ENCODE results near the gene HDDC2.
"Not testable (repeated sequence)": the region's sequence is repeated elsewhere in the genome, so short reads cannot be mapped to it uniquely, and the experiment has no call there.

Gene HDDC2

DNA sequence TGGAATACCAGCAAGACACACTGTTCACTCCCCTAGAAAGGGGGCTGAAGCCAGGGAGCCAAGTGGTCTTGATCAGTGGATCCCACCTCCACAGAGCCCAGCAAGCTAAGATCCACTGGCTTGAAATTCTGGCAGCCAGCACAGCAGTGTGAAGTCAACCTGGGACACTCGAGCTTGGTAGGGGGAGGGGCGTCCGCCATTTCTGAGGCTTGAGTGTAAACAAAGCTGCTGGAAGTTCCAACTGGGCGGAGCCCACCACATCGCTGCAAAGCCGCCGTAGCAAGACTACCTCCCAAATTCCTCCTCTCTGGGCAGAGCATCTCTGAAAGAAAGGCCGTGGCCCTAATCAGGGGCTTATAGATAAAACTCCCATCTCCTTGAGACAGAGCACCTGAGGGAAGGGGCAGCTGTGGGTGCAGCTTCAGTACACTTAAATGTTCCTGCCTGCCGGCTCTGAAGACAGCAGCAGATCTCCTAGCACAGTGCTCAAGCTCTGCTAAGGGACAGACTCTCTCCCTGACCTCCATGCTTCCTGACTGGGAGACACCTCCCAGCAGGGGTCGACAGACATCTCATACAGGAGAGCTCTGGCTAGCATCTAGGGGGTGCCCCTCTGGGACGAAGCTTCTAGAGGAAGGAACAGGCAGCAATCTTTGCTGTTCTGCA is 21.3 kb downstream of the HDDC2 start:
- not testable (repeated sequence) for H3K27me3 ChIP-seq (ENCODE audit: control insufficient read depth, insufficient read depth, low read length); H3K9ac ChIP-seq (ENCODE audit: low read depth, low read length); H3K4me1 ChIP-seq (ENCODE audit: control insufficient read depth, insufficient read depth, low read length); H3K4me2 ChIP-seq (ENCODE audit: low read length); H3K4me3 ChIP-seq (ENCODE audit: low read length); H3K9me3 ChIP-seq (replicated peaks; ENCODE audit: low read length)
- H3K36me3 ChIP-seq (ENCODE audit: insufficient read depth, low read length) = peaks cover 28% of the 10 kb centered on the region

GRCh38 chr6:125279961-125280360 is 21.8 kb downstream of the HDDC2 start:
- Histone ChIP-seq H3K4me1 (ENCODE audit: control insufficient read depth, insufficient read depth, low read length) (no peaks in the 10 kb centered on the region), H3K4me3 (ENCODE audit: low read length) (no peak overlapping the region), H3K9ac (ENCODE audit: low read depth, low read length) (no peak overlapping the region), H3K36me3 (ENCODE audit: insufficient read depth, low read length) (peaks cover 33% of the 10 kb centered on the region), H3K27me3 (ENCODE audit: control insufficient read depth, insufficient read depth, low read length) (no peaks in the 10 kb centered on the region), H3K9me3 (replicated peaks; ENCODE audit: low read length) (no peaks in the 10 kb centered on the region), H3K4me2 (ENCODE audit: low read length) (no peak overlapping the region)

DNA sequence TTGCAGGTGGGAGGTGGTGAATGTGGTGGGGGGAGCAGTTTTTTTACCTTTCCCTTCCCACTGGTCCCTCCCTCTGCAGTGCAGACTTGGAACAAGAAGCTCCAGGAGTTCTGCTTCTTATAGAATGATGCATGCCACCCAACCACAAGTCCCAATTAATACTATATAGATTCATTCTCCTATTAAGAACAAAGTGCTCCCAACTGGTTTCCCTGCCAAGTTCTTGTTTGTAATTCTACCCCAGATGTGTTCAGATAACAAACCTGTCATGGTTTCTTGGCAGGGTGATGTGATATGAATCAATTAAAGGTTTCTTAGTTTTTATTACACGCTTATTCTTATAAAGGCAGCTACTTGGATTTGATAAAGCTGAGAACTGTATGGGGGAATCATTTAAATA is 23.9 kb downstream of the HDDC2 start:
- Histone ChIP-seq H3K36me3 (ENCODE audit: insufficient read depth, low read length) (peaks cover 45% of the 10 kb centered on the region), H3K4me1 (ENCODE audit: control insufficient read depth, insufficient read depth, low read length) (peaks cover 5% of the 10 kb centered on the region), H3K9ac (ENCODE audit: low read depth, low read length) (no peak overlapping the region), H3K4me2 (ENCODE audit: low read length) (no peak overlapping the region), H3K4me3 (ENCODE audit: low read length) (no peak overlapping the region), H3K27me3 (ENCODE audit: control insufficient read depth, insufficient read depth, low read length) (no peaks in the 10 kb centered on the region), H3K9me3 (replicated peaks; ENCODE audit: low read length) (no peaks in the 10 kb centered on the region)

- Histone ChIP-seq H3K4me3 (ENCODE audit: low read length) (no peak overlapping the region), H3K4me1 (ENCODE audit: control insufficient read depth, insufficient read depth, low read length) (peaks cover 5% of the 10 kb centered on the region), H3K9me3 (replicated peaks; ENCODE audit: low read length) (no peaks in the 10 kb centered on the region), H3K36me3 (ENCODE audit: insufficient read depth, low read length) (peaks cover 48% of the 10 kb centered on the region), H3K9ac (ENCODE audit: low read depth, low read length) (no peak overlapping the region), H3K27me3 (ENCODE audit: control insufficient read depth, insufficient read depth, low read length) (no peaks in the 10 kb centered on the region), H3K4me2 (ENCODE audit: low read length) (no peak overlapping the region)
Measured at GRCh38 chr6:125275779-125276178, 26.0 kb downstream of the HDDC2 start.

- no peaks in the 10 kb centered on the region for H3K9me3 ChIP-seq (replicated peaks; ENCODE audit: low read length)
- H3K4me2 ChIP-seq (ENCODE audit: low read length) = no peak overlapping the region
- H3K4me3 ChIP-seq (ENCODE audit: low read length) = no peak overlapping the region
- peaks cover 41% of the 10 kb centered on the region for H3K36me3 ChIP-seq (ENCODE audit: insufficient read depth, low read length)
- H3K4me1 ChIP-seq (ENCODE audit: control insufficient read depth, insufficient read depth, low read length) = peaks cover 5% of the 10 kb centered on the region
- H3K9ac ChIP-seq (ENCODE audit: low read depth, low read length) = no peak overlapping the region
- H3K27me3 ChIP-seq (ENCODE audit: control insufficient read depth, insufficient read depth, low read length) = no peaks in the 10 kb centered on the region
Measured at GRCh38 chr6:125274935-125275334, 26.8 kb downstream of the HDDC2 start.

- Histone ChIP-seq H3K4me1 (ENCODE audit: control insufficient read depth, insufficient read depth, low read length) (peaks cover 5% of the 10 kb centered on the region), H3K9ac (ENCODE audit: low read depth, low read length) (no peak overlapping the region), H3K4me2 (ENCODE audit: low read length) (no peak overlapping the region), H3K36me3 (ENCODE audit: insufficient read depth, low read length) (peaks cover 41% of the 10 kb centered on the region), H3K27me3 (ENCODE audit: control insufficient read depth, insufficient read depth, low read length) (no peaks in the 10 kb centered on the region), H3K9me3 (replicated peaks; ENCODE audit: low read length) (no peaks in the 10 kb centered on the region), H3K4me3 (ENCODE audit: low read length) (no peak overlapping the region)
Measured at GRCh38 chr6:125273965-125274364, 27.8 kb downstream of the HDDC2 start.

- Histone ChIP-seq H3K4me2 (ENCODE audit: low read length) (no peak overlapping the region), H3K36me3 (ENCODE audit: insufficient read depth, low read length) (peaks cover 41% of the 10 kb centered on the region), H3K9ac (ENCODE audit: low read depth, low read length) (no peak overlapping the region), H3K4me3 (ENCODE audit: low read length) (no peak overlapping the region), H3K27me3 (ENCODE audit: control insufficient read depth, insufficient read depth, low read length) (no peaks in the 10 kb centered on the region), H3K9me3 (replicated peaks; ENCODE audit: low read length) (no peaks in the 10 kb centered on the region), H3K4me1 (ENCODE audit: control insufficient read depth, insufficient read depth, low read length) (peaks cover 5% of the 10 kb centered on the region)
Measured at GRCh38 chr6:125273251-125273650, 28.5 kb downstream of the HDDC2 start.

DNA sequence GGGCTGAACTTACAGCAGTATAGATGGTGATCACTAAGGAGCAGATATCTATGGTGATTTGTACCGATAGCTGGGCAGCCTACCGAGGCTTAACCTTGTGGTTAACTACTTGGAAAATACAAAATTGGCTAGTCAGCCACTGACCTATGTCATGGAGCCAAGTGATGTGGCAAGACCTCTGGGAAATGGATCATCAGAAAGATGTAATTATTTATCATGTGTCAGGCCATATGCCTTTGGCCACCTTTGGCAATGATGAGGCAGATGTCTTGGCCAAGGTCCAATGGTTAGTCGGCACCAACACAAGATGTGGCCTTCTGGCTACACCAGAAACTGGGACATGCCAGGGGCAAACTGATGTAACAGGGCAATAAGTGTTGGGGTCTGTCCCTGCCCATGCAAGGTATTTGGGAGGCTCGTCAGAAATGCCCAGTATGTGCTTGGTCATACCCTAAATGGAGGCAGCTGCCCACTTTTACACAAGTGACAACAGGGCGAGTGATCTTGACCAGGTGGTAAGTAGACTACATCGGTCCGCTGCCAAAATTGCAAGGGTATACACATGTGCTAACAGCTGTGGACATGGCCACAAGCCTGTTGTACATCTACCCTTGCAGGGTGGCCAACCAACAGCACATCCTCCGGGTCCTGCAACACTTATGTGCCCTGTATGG is 30.1 kb downstream of the HDDC2 start:
- Histone ChIP-seq H3K36me3 (ENCODE audit: insufficient read depth, low read length) (peaks cover 33% of the 10 kb centered on the region), H3K4me2 (ENCODE audit: low read length) (no peak overlapping the region), H3K27me3 (ENCODE audit: control insufficient read depth, insufficient read depth, low read length) (no peaks in the 10 kb centered on the region), H3K4me1 (ENCODE audit: control insufficient read depth, insufficient read depth, low read length) (peaks cover 5% of the 10 kb centered on the region), H3K4me3 (ENCODE audit: low read length) (no peak overlapping the region), H3K9ac (ENCODE audit: low read depth, low read length) (no peak overlapping the region), H3K9me3 (replicated peaks; ENCODE audit: low read length) (no peaks in the 10 kb centered on the region)

GRCh38 chr6:125270380-125270779 is 31.4 kb downstream of the HDDC2 start:
- no peak overlapping the region for H3K9ac ChIP-seq (ENCODE audit: low read depth, low read length)
- no peak overlapping the region for H3K4me3 ChIP-seq (ENCODE audit: low read length)
- H3K4me1 ChIP-seq (ENCODE audit: control insufficient read depth, insufficient read depth, low read length) = peaks cover 5% of the 10 kb centered on the region
- peaks cover 22% of the 10 kb centered on the region for H3K36me3 ChIP-seq (ENCODE audit: insufficient read depth, low read length)
- H3K4me2 ChIP-seq (ENCODE audit: low read length) = no peak overlapping the region
- no peaks in the 10 kb centered on the region for H3K9me3 ChIP-seq (replicated peaks; ENCODE audit: low read length)
- no peaks in the 10 kb centered on the region for H3K27me3 ChIP-seq (ENCODE audit: control insufficient read depth, insufficient read depth, low read length)

GRCh38 chr6:125269328-125269985 is 32.3 kb downstream of the HDDC2 start:
- Histone ChIP-seq H3K4me2 (ENCODE audit: low read length) (no peak overlapping the region), H3K4me3 (ENCODE audit: low read length) (no peak overlapping the region), H3K36me3 (ENCODE audit: insufficient read depth, low read length) (peaks cover 14% of the 10 kb centered on the region), H3K9me3 (replicated peaks; ENCODE audit: low read length) (no peaks in the 10 kb centered on the region), H3K9ac (ENCODE audit: low read depth, low read length) (no peak overlapping the region), H3K4me1 (ENCODE audit: control insufficient read depth, insufficient read depth, low read length) (peaks cover 5% of the 10 kb centered on the region), H3K27me3 (ENCODE audit: control insufficient read depth, insufficient read depth, low read length) (no peaks in the 10 kb centered on the region)

GRCh38 chr6:125268765-125269164 is 33.0 kb downstream of the HDDC2 start:
- Histone ChIP-seq H3K9ac (ENCODE audit: low read depth, low read length) (no peak overlapping the region), H3K4me1 (ENCODE audit: control insufficient read depth, insufficient read depth, low read length) (peaks cover under 1% of the 10 kb centered on the region), H3K36me3 (ENCODE audit: insufficient read depth, low read length) (peaks cover 14% of the 10 kb centered on the region), H3K4me3 (ENCODE audit: low read length) (no peak overlapping the region), H3K4me2 (ENCODE audit: low read length) (no peak overlapping the region), H3K9me3 (replicated peaks; ENCODE audit: low read length) (no peaks in the 10 kb centered on the region), H3K27me3 (ENCODE audit: control insufficient read depth, insufficient read depth, low read length) (no peaks in the 10 kb centered on the region)

Measured in skeletal muscle satellite cell (primary cell).